ENCODE data around the gene FBXO7.

- TF ChIP-seq YY1 (IDR thresholded peaks at IDR 0.05; ENCODE audit: insufficient read depth, insufficient read length) = no peak
- TF ChIP-seq ZNF274 (IDR thresholded peaks at IDR 0.05; ENCODE audit: low read depth, low read length) = no peak
These were observed 71.2 kb downstream of the FBXO7 start for GRCh38 chr22:32545801-32546200.
